OCI-M2 (cell line): ENCODE data around the gene IHH.

Experiments used
- DNase-seq: peaks from one replicate; lab custom pipeline; 2025; ENCODE audit not compliant: unreplicated experiment; lab: John Stamatoyannopoulos, UW

IHH gene

GRCh38 chr2:219060821-219061791, at the start of gene IHH:
Gene IHH (minus strand): TSS chr2:219060921. CDS start chr2:219060467, 454 bp downstream.
- DNase-seq = no peak

GRCh38 chr2:219109471-219109870, 48.8 kb upstream of the IHH start:
- DNase-seq = no peak

GRCh38 chr2:219107758-219108157, 47.0 kb upstream of the IHH start:
- no peak for DNase-seq

GRCh38 chr2:219106251-219106650, 45.5 kb upstream of the IHH start:
- no peak for DNase-seq

GRCh38 chr2:219104107-219105035, 43.6 kb upstream of the IHH start:
- no peak for DNase-seq

- DNase-seq = no peak
These were observed 38.6 kb upstream of the IHH start for GRCh38 chr2:219099329-219099728.

GRCh38 chr2:219095406-219095935, 34.8 kb upstream of the IHH start:
- DNase-seq = no peak

- no peak for DNase-seq
These were observed 33.5 kb upstream of the IHH start for GRCh38 chr2:219094171-219094570.

- DNase-seq = no peak
These were observed 29.9 kb upstream of the IHH start for GRCh38 chr2:219090436-219091299.

- DNase-seq = no peak
These were observed 28.6 kb upstream of the IHH start for GRCh38 chr2:219089330-219089729.

GRCh38 chr2:219087848-219088247, 27.1 kb upstream of the IHH start:
- no peak for DNase-seq

- no peak for DNase-seq
These were observed 26.6 kb upstream of the IHH start for GRCh38 chr2:219087361-219087760.

GRCh38 chr2:219086196-219086595, 25.5 kb upstream of the IHH start:
- DNase-seq = no peak

GRCh38 chr2:219084791-219085190, 24.1 kb upstream of the IHH start:
- DNase-seq = no peak

GRCh38 chr2:219082332-219082958, 21.7 kb upstream of the IHH start:
- DNase-seq = no peak

- DNase-seq = no peak
These were observed 21.1 kb upstream of the IHH start for GRCh38 chr2:219081701-219082331.

- DNase-seq = no peak
These were observed 20.4 kb upstream of the IHH start for GRCh38 chr2:219081096-219081495.

GRCh38 chr2:219079417-219079816, 18.7 kb upstream of the IHH start:
- DNase-seq = no peak

GRCh38 chr2:219078951-219079350, 18.2 kb upstream of the IHH start:
- no peak for DNase-seq

GRCh38 chr2:219078126-219078525, 17.4 kb upstream of the IHH start:
- no peak for DNase-seq
